B cell (primary cell): Measurements from ENCODE around the gene HMCN1. TPM values are rescaled to one million over a fixed set of nuclear protein-coding genes. Genes with fewer than 3 reads are reported as not detected.
"Not testable (repeated sequence)": the region's sequence is repeated elsewhere in the genome, so short reads cannot be mapped to it uniquely, and the experiment has no call there.

ENCODE experiments used
- ATAC-seq: fragments of 200-7000 bp; cut with Tn5 transposase; one replicate; pipeline ENCODE4 v1.10.0; 2021; ENCODE audit warnings: low read depth, mild to moderate bottlenecking, moderate number of reproducible peaks, moderate library complexity
- CTCF ChIA-PET: fragments of 350-600 bp; sonication (Branson Sonifier 250); formaldehyde crosslinking; loops from one replicate; lab custom pipeline; 2021; ENCODE audit warnings: antibody characterized with exemption, inconsistent platforms; lab: Charles Lee
- POLR2A ChIA-PET: fragments of 350-600 bp; sonication (Branson Sonifier 250); formaldehyde crosslinking; loops from one replicate; lab custom pipeline; 2021; ENCODE audit warnings: antibody characterized with exemption; lab: Charles Lee
- DNase-seq: peaks from one replicate; pipeline ENCODE4 v3.0.0; 2013
- H2AFZ ChIP-seq: 2 replicates; pipeline ENCODE4 v1.6.1; 2012; ENCODE audit warnings: mild to moderate bottlenecking, low read depth, low read length; ENCODE audit not compliant: insufficient read depth, poor library complexity, severe bottlenecking
- H3K27ac ChIP-seq, 2 donors: 1 replicate in 1 of 2; 2 replicates in 1 of 2; pipeline ENCODE4 v1.5.1; 2012 to 2013; ENCODE audit warnings: low read length in 2 of 2, mild to moderate bottlenecking in 2 of 2, moderate library complexity in 1 of 2
- H3K27me3 ChIP-seq, 4 experiments: fragments of 200-600 bp in 1 of 4; sonication (generic) in 1 of 4; replicated peaks in 1 of 4; 1 replicate in 2 of 4; 2 replicates in 2 of 4; pipeline versions ENCODE4 v1.6.1 to v1.7.0; 2013 to 2016; ENCODE audit warnings: low read length in 3 of 4, mild to moderate bottlenecking in 2 of 4, mixed read lengths in 1 of 4, moderate library complexity in 1 of 4; ENCODE audit not compliant: insufficient read depth in 4 of 4, control insufficient read depth in 3 of 4; ENCODE audit errors: control extremely low read depth in 1 of 4
- H3K36me3 ChIP-seq, 2 experiments: replicated peaks in 1 of 2; 1 replicate in 1 of 2; 2 replicates in 1 of 2; pipeline versions ENCODE4 v1.6.1 to v1.7.1; 2013; ENCODE audit warnings: low read length in 1 of 2; ENCODE audit not compliant: insufficient read depth in 2 of 2, control insufficient read depth in 1 of 2; ENCODE audit errors: control extremely low read depth in 1 of 2, extremely low read depth in 1 of 2
- H3K4me1 ChIP-seq, 2 donors: fragments of 200-600 bp in 1 of 2; sonication (generic) in 1 of 2; 1 replicate in 1 of 2; 2 replicates in 1 of 2; pipeline versions ENCODE4 v1.5.1 to v1.6.1; 2013 to 2017; ENCODE audit warnings: low read length in 2 of 2; ENCODE audit not compliant: control insufficient read depth in 2 of 2, insufficient read depth in 2 of 2
- H3K4me2 ChIP-seq: replicated peaks from 2 replicates; pipeline ENCODE3; 2012; ENCODE audit warnings: mild to moderate bottlenecking, low read depth, low read length; ENCODE audit not compliant: poor library complexity, severe bottlenecking
- H3K4me3 ChIP-seq, 5 experiments: fragments of 200-600 bp in 1 of 5; sonication (generic) in 1 of 5; 1 replicate in 3 of 5; 2 replicates in 2 of 5; pipeline versions ENCODE4 v1.5.1 to v1.7.0; 2011 to 2016; ENCODE audit warnings: low read length in 4 of 5, mild to moderate bottlenecking in 4 of 5, low read depth in 2 of 5, control low read depth in 1 of 5, moderate library complexity in 1 of 5; ENCODE audit not compliant: insufficient read depth in 1 of 5; ENCODE audit errors: control extremely low read depth in 1 of 5, extremely low read depth in 1 of 5
- H3K79me2 ChIP-seq: fragments of 200-600 bp; sonication (generic); one replicate; pipeline ENCODE4 v1.6.0; 2016; ENCODE audit warnings: low read length; ENCODE audit not compliant: control insufficient read depth, insufficient read depth
- H3K9ac ChIP-seq: fragments of 200-600 bp; sonication (generic); 2 replicates; pipeline ENCODE4 v1.6.1; 2017; ENCODE audit warnings: mild to moderate bottlenecking, low read length, moderate library complexity
- H3K9me3 ChIP-seq, 3 donors: one replicate each; pipeline versions ENCODE4 v1.6.1 to v1.7.1; 2013; ENCODE audit warnings: low read length in 2 of 3; ENCODE audit not compliant: control insufficient read depth in 2 of 3, insufficient read depth in 1 of 3; ENCODE audit errors: control extremely low read depth in 1 of 3
- H4K20me1 ChIP-seq: 2 replicates; pipeline ENCODE4 v1.6.0; 2012; ENCODE audit warnings: mild to moderate bottlenecking, low read length; ENCODE audit not compliant: insufficient read depth, control insufficient read depth, poor library complexity, severe bottlenecking
- H3K27ac Mint-ChIP-seq: one replicate; pipeline ENCODE4 v1.8.0; 2021; ENCODE audit warnings: mixed read lengths
- H3K27me3 Mint-ChIP-seq: one replicate; pipeline ENCODE4 v1.8.0; 2021; ENCODE audit warnings: mixed read lengths
- H3K4me1 Mint-ChIP-seq: one replicate; pipeline ENCODE4 v1.8.0; 2021; ENCODE audit warnings: mixed read lengths
- H3K4me3 Mint-ChIP-seq: one replicate; pipeline ENCODE4 v1.8.0; 2021; ENCODE audit warnings: mixed read lengths
- H3K9me3 Mint-ChIP-seq: one replicate; pipeline ENCODE4 v1.8.0; 2022; ENCODE audit warnings: mixed read lengths; ENCODE audit not compliant: insufficient read depth
- EZH2 ChIP-seq: IDR thresholded peaks from 2 replicates; pipeline ENCODE4 v1.6.1; 2012; ENCODE audit warnings: borderline replicate concordance, low read depth, mild to moderate bottlenecking, moderate library complexity, low read length; ENCODE audit not compliant: insufficient read depth, poor library complexity, severe bottlenecking
- WGBS: methylation state at CpG from one replicate; pipeline ENCODE4 v1.1.5; 2013; ENCODE audit warnings: missing lambda C conversion rate; ENCODE audit not compliant: insufficient coverage; 5-methylcytosine and 5-hydroxymethylcytosine counted together
- intact Hi-C: fragments of 100-400 bp; cut with micrococcal nuclease; formaldehyde crosslinking; loops from one replicate; pipeline ENCODE4 v1.10.0; 2022
- polyA plus RNA-seq: library from polyadenylated mRNA; depleted of rRNA; stranded (reverse); fragments of >200 nt; gene quantifications from 2 replicates; pipeline ENCODE4 v1.2.3, GENCODE V29; 2012
- total RNA-seq, 2 donors: library from RNA; stranded (reverse); fragments of 120-200 nt in 1 of 2; gene quantifications; 1 replicate in 1 of 2; 2 replicates in 1 of 2; pipeline versions ENCODE4 v1.2.3 to v1.2.4, GENCODE V29; 2013 to 2022
- TF ChIP-seq, protein P1 (sequence below): fragments of 200-600 bp; IDR thresholded peaks from one replicate; pipeline ENCODE4 v1.8.0; 2022; ENCODE audit warnings: antibody characterized with exemption, mild to moderate bottlenecking

Gene HMCN1
- total and polyA plus RNA-seq, 2 donors (not counting 1 experiment from before 2014, with no cell fraction given) = not detected

DNA sequence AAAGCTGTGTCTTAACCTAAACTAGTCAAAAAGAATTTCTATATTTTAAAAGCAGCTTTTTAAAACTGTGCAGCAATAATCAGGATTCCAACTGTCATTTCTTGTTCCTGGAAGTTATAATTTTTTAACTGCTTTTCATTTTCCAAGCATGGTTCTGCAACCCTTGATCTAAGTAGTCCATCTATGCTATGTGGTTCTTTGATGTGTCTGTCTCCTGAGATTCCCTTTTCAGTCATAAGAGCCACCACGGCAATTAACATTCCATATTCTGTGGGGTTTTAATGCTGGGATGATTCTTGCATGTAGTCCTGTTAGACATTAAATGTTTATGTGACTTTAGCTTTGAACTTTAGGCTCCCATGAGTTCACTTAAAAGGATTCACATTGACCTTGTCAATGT lies 420.5 kb downstream of the HMCN1 start:
- no peak overlapping the region for H2AFZ ChIP-seq
- ATAC-seq = no peak
- H3K9ac ChIP-seq = no peak overlapping the region
- H3K9me3 Mint-ChIP-seq = no peaks in the 10 kb centered on the region
- TF ChIP-seq, protein P1, sequence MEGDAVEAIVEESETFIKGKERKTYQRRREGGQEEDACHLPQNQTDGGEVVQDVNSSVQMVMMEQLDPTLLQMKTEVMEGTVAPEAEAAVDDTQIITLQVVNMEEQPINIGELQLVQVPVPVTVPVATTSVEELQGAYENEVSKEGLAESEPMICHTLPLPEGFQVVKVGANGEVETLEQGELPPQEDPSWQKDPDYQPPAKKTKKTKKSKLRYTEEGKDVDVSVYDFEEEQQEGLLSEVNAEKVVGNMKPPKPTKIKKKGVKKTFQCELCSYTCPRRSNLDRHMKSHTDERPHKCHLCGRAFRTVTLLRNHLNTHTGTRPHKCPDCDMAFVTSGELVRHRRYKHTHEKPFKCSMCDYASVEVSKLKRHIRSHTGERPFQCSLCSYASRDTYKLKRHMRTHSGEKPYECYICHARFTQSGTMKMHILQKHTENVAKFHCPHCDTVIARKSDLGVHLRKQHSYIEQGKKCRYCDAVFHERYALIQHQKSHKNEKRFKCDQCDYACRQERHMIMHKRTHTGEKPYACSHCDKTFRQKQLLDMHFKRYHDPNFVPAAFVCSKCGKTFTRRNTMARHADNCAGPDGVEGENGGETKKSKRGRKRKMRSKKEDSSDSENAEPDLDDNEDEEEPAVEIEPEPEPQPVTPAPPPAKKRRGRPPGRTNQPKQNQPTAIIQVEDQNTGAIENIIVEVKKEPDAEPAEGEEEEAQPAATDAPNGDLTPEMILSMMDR = no peak
- no peak for TF ChIP-seq EZH2
- H3K4me1 ChIP-seq = no peaks in the 10 kb centered on the region
- no peaks in the 10 kb centered on the region for H3K4me1 Mint-ChIP-seq
- ChIA-PET POLR2A (no interaction called here), CTCF (no interaction called here)
- no peaks in the 10 kb centered on the region for H3K9me3 ChIP-seq
- no peak overlapping the region for H3K4me3 ChIP-seq
- DNase-seq = no peak
- H3K27me3 Mint-ChIP-seq = peaks cover 8% of the 10 kb centered on the region
- H3K27ac Mint-ChIP-seq = no peak overlapping the region
- intact Hi-C loops = no loop called here
- no peaks in the 10 kb centered on the region for H4K20me1 ChIP-seq
- no peaks in the 10 kb centered on the region for H3K79me2 ChIP-seq
- no peaks in the 10 kb centered on the region for H3K36me3 ChIP-seq
- WGBS = no CpG with 5 or more reads among the region's 1 CpG
- no peak overlapping the region for H3K4me2 ChIP-seq
- H3K27me3 ChIP-seq = no peaks in the 10 kb centered on the region
- H3K27ac ChIP-seq = no peak overlapping the region
- H3K4me3 Mint-ChIP-seq = no peak overlapping the region

DNA sequence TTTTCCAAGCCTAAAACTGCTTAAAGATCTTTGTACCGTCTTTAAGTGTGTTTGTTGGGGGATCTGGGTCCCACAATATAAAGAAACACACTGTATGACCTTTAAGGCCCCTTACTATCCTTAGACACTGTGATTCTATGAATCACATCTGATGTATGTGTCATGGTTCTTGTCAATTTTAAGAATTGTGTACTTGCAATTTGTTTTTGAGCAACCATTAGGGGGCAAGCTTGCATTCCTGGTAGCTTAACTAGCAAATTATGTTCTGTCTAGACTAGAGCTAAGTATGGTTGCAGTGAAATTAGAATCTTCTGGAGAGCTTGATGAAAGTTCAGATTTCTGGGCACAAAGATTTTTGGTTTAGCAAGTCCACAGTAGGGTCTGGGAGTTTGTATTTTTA lies 421.4 kb downstream of the HMCN1 start:
- Histone ChIP-seq H3K4me2 (no peak overlapping the region), H3K36me3 (no peaks in the 10 kb centered on the region), H3K9ac (no peak overlapping the region), H3K27me3 (no peaks in the 10 kb centered on the region), H3K4me1 (no peaks in the 10 kb centered on the region), H2AFZ (no peak overlapping the region), H3K9me3 (no peaks in the 10 kb centered on the region), H3K79me2 (no peaks in the 10 kb centered on the region), H3K27ac (no peak overlapping the region), H4K20me1 (no peaks in the 10 kb centered on the region), H3K4me3 (no peak overlapping the region)
- CTCF ChIA-PET = no interaction called here
- POLR2A ChIA-PET = no interaction called here
- WGBS = no CpG with 5 or more reads among the region's 1 CpG
- Mint-ChIP-seq H3K27ac (no peak overlapping the region), H3K4me3 (no peak overlapping the region), H3K9me3 (no peaks in the 10 kb centered on the region), H3K4me1 (no peaks in the 10 kb centered on the region), H3K27me3 (peaks cover 8% of the 10 kb centered on the region)
- intact Hi-C loops = no loop called here
- no peak for DNase-seq
- no peak for TF ChIP-seq EZH2
- TF ChIP-seq, protein P1 = no peak
- ATAC-seq = no peak

DNA sequence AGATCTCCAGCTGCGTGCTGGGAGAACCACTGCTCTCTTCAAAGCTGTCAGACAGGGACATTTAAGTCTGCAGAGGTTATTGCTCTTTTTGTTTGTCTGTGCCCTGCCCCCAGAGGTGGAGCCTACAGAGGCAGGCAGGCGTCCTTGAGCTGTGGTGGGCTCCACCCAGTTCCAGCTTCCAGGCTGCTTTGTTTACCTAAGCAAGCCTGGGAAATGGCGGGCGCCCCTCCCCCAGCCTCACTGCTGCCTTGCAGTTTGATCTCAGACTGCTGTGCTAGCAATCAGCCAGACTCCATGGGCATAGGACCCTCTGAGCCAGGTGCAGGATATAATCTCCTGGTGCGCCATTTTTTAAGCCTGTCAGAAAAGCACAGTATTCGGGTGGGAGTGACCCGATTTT lies 428.7 kb downstream of the HMCN1 start:
- H2AFZ ChIP-seq, H3K4me2 ChIP-seq, H3K27me3 ChIP-seq, H3K4me3 ChIP-seq, H3K27ac Mint-ChIP-seq, DNase-seq, H3K9ac ChIP-seq, POLR2A ChIA-PET, H3K36me3 ChIP-seq, H3K27me3 Mint-ChIP-seq, H3K9me3 Mint-ChIP-seq, CTCF ChIA-PET, intact Hi-C loops, ATAC-seq, H3K4me1 ChIP-seq, H4K20me1 ChIP-seq, H3K9me3 ChIP-seq, H3K4me3 Mint-ChIP-seq, H3K79me2 ChIP-seq, H3K4me1 Mint-ChIP-seq, H3K27ac ChIP-seq: not testable (repeated sequence)
- WGBS = 100% methylated on average over 6 of the region's 7 CpGs
